SK-N-DZ (cell line): ENCODE measurements around the gene PLA2G15.

Source experiments
- DNase-seq: peaks from one replicate; pipeline ENCODE4 v3.0.0-alpha.2; 2015; ENCODE audit warnings: low spot score

Gene PLA2G15

GRCh38 chr16:68253721-68254120, 8.5 kb downstream of the PLA2G15 start:
- DNase-seq: no peak

GRCh38 chr16:68255712-68256111, 10.5 kb downstream of the PLA2G15 start:
- no peak for DNase-seq

DNA sequence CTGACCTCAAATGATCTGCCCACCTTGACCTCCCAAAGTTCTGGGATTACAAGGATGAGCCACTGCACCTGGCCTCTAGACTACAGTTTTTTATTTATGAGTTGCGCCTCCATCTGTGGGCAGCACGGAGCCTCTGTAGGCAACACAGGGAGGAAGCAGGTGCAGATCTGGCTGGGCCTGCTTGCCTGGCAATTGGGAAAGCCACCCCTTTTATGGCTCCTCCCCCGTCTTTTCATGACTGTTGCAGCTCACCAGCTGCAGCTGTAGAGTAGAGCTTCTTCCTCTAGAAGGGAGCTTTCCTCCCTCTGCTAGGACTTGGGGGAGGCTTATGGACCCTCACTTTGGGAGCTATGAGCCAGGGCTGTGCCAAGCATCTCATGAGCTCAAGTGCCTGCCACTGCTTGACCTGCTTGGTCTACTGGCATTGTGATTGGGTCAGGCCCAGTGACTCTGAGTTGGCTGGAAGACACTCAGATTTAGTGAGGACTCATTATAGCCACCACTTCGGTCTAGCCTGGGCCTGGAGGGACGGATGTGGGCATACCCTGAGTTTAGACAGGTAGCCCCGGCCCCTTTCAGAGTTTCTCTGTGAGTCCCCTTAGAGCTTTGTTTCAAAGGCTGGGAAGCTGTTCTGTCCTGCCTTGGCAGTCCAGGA, 12.2 kb downstream of the PLA2G15 start:
- no peak for DNase-seq

DNA sequence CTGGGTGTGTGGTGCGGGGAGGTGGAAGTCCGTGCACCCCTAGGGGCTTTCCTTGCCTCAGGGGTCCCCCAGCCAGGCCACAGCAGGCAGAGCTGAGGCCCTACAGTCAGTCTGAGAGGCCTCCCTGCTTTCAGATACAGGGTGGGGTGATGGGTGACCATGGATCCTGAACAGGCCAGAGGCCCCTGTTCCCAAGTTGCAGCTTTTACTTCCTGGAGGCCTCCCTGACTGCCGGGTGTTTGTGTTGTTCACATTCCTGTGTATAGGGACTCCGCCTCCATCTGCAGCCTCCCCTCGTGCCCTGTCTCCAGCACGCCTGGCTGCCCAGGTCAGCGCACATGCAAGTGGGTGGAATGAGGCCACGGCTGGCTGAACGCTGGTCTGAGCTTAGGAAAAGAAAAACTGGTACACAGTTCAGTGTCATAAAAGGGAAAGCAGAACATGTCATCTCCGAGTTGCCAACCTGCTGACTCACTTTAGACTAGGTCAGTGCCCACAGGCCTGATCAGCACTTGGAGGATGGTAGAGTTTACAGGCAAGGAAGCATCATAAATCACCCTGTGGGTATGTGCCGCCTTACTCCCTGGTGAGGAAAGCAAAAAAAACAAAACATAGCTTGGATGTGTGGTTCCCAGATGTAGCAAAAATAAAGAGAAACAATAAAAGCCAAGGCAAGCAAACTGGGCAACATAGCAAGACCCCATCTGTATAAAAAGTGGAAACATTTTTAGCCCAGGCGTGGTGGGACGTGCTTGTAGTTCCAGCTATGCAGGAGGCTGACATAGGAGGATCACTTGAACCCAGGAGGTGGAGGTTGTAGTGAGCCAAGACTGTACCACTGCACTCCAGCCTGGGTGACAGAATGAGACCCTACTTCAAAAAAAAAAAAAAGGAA, 13.0 kb downstream of the PLA2G15 start:
- DNase-seq: no peak

- no peak for DNase-seq
These were observed 14.0 kb downstream of the PLA2G15 start for GRCh38 chr16:68259007-68259825.

DNA sequence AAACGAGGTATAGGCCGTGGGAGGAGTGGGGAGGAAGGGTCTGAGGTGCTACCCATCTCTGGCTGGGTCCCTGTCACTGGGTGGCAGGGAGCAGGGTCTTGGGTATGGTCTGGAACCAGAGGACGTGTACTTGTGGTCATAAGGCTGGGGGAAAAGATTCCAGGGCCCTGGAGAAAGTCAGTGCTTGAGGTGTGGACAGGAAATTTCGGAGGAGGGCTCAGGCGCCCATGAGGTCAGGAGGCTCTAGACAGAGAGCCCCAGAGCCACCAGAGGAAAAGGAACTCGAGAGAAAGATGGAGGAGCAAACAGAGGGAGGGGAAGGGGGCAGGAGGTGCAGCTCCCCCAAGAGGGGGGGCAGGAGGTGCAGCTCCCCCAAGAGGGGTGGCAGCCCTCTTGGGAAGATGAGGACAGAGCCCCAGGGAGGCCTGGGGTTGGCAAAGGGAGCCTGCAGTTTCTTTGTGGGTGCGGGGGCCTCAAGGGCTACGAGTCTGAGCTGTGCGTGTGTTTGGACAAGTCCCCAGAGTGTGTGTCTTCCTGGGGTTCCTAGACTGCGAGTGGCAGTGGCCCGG, 18.5 kb downstream of the PLA2G15 start:
- no peak for DNase-seq

- peak; percentile 68 for DNase-seq
These were observed 19.2 kb downstream of the PLA2G15 start, which contains the start of gene SLC7A6 for GRCh38 chr16:68264128-68265077. Gene SLC7A6 (plus strand): TSS chr16:68264526. CDS start chr16:68274727, 10,201 bp downstream.

GRCh38 chr16:68265078-68265920, 20.1 kb downstream of the PLA2G15 start:
- DNase-seq: no peak

DNA sequence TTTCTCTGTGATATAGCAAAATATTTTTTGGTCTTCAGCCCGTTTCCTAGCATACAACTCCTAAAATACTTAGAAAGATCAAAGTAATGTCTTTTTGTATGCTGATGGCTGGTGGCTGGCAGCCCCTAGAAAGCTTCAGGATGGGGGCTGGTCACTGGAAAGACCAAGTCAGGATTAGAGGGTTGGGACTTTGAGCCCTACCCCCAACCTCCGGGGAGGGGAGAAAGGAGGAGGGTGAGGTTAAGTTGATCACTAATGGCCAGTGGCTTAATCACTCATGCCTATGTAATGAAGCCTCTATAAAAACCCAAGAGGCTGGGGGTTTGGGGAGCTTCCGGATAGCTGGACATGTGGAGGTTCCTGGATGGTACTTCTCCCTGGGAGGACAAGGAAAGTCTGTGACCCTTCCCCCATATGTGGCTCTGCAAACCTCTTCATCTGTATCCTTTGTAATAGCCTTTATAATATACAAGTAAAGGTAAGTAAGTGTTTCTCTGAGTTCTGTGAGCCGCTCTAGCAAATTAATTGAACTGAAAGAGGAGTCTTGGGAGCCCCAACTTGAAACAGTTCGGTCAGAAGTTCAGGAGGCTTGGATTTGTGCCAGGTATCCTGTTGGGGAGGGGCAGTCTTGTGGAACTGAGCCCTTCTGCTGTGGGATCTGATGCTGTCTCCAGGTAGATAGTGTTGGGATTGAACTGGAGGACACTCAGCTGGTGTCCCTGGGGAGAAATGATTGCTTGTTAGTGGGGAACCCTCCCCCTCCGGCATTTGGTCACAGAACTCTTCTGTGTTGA, 22.6 kb downstream of the PLA2G15 start:
- DNase-seq: no peak

- DNase-seq: no peak
These were observed 24.6 kb downstream of the PLA2G15 start for GRCh38 chr16:68269793-68270192.

DNA sequence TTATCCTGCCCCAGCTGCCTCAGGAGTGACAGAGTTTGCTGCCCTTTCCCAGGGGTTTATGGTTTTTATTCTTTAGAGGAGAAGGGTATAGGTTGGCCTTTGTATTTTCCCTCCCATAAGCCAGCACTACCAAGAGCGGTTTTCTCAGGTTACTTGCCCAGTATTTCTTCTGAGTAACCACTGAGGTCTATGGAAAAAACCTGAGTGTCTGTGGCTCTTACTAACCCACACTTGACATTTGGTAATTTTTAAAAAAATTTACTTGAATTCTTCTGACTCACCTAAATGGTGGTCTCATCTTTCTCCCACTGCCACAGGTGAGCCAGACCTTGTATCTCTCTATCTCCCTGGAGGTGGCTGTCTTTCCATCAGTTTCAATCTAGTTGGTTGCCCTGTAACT, 25.2 kb downstream of the PLA2G15 start:
- no peak for DNase-seq

DNA sequence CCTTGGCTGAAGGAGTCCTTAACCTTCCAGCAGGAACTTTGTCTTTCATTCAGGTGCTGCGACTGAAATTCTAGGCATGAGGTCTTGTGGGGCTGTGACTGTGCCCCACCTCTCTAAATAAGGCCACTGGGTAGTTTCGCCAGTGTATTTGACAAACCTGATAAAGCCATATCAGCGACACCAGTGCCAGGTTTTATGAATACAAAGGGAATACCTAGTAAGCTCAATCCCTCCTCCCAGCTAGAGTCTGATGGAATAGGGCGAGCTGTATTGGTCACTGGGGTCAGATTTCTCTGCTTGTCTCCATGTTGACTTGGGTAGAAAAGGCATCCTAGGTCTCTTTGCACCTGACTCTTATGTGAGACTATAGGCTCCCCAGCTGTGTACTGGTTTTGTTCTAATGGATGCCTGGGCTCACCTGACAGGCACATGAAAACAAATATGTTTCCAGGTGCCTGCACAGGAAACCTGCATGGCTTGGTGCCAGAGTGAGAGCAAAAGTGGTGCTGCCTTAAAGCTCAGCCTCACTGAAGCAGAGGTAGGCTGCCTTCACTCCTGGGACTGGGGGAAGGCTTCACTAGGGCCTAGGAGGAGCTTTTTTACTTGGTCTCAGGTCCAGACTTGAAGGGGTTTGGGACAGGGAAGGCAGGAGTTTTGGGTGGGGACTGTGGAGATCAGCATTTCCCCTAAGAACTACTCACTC, 27.5 kb downstream of the PLA2G15 start:
- DNase-seq: no peak

DNA sequence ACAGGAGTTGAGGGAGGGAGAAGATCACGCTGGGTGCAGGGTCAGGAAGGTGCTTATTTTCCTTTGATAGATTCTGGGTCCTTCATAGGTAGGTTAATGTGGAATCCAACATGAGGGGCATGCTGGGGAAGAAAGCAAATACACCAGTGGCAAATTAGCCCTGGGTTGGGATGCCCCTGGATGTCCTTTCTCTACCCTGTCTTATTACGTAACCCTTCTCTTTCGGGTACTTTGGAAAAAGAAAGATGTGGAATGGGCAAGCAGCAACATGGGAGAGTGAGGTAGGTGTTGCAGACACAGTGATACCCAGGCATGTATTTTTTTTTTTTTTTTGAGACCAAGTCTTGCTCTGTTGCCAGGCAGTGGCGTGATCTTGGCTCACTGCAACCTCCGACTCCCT, 28.3 kb downstream of the PLA2G15 start:
- DNase-seq: no peak

GRCh38 chr16:68273896-68274295, 28.7 kb downstream of the PLA2G15 start:
- DNase-seq: no peak

GRCh38 chr16:68274441-68274840, 29.3 kb downstream of the PLA2G15 start:
- no peak for DNase-seq

- no peak for DNase-seq
These were observed 30.5 kb downstream of the PLA2G15 start for GRCh38 chr16:68275611-68276191.

DNA sequence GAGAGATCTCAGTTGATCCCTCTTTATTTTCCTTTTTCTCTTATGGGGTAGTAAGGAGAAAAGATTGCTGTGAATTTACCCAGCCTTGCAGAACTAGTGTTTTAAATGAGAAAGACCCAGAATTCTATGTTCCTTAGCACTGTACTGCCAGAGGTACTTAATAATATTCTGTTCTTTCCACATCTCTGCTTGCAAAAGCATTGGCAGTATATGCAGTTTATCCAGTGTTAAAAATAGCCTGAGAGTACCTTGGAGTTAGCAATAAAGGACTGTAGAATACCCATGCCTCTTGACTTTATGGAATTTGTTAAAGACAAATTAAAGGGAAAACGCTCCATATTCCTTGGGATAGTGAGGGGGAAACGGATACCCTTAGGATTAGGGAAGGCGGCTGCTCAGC, 31.1 kb downstream of the PLA2G15 start:
- DNase-seq: no peak
